Trophoblast cell (in vitro differentiated cells and primary cell): ENCODE data around the gene SRRM3.

Source experiments
- DNase-seq, 2 donors: peaks; one replicate each; pipeline ENCODE4 v3.0.0-alpha.2; 2016
- H2AFZ ChIP-seq: 2 replicates; pipeline ENCODE4 v1.6.1; 2013; ENCODE audit warnings: low read length, moderate library complexity, mild to moderate bottlenecking; ENCODE audit not compliant: insufficient read depth, poor library complexity
- H2AK5ac ChIP-seq: 2 replicates; pipeline ENCODE4 v1.6.1; 2013; ENCODE audit warnings: mild to moderate bottlenecking, low read length
- H2BK120ac ChIP-seq: 2 replicates; pipeline ENCODE4 v1.6.1; 2013; ENCODE audit warnings: low read length, mild to moderate bottlenecking, moderate library complexity; ENCODE audit not compliant: insufficient read depth, poor library complexity
- H2BK12ac ChIP-seq: 2 replicates; pipeline ENCODE4 v1.6.1; 2013; ENCODE audit warnings: mild to moderate bottlenecking, low read length, moderate library complexity
- H2BK5ac ChIP-seq: 2 replicates; pipeline ENCODE4 v1.6.1; 2013; ENCODE audit warnings: low read length, low read depth, moderate library complexity, mild to moderate bottlenecking; ENCODE audit not compliant: poor library complexity
- H3K14ac ChIP-seq: 2 replicates; pipeline ENCODE4 v1.6.1; 2013; ENCODE audit warnings: mild to moderate bottlenecking, low read length
- H3K18ac ChIP-seq: 2 replicates; pipeline ENCODE4 v1.6.1; 2013; ENCODE audit warnings: mild to moderate bottlenecking, low read length
- H3K23ac ChIP-seq: 2 replicates; pipeline ENCODE4 v1.6.1; 2013; ENCODE audit warnings: low read length
- H3K27ac ChIP-seq: 2 replicates; pipeline ENCODE4 v1.5.1; 2013; ENCODE audit warnings: low read depth, mild to moderate bottlenecking, inconsistent platforms, low read length, moderate library complexity
- H3K27me3 ChIP-seq: 2 replicates; pipeline ENCODE4 v1.6.1; 2013; ENCODE audit warnings: inconsistent platforms, mild to moderate bottlenecking, low read length, moderate library complexity; ENCODE audit not compliant: insufficient read depth
- H3K36me3 ChIP-seq, 2 experiments: 1 replicate in 1 of 2; 2 replicates in 1 of 2; pipeline ENCODE4 v1.6.1; 2013; ENCODE audit warnings: low read length in 2 of 2, mild to moderate bottlenecking in 2 of 2, moderate library complexity in 1 of 2; ENCODE audit not compliant: insufficient read depth in 2 of 2, control insufficient read depth in 1 of 2
- H3K4ac ChIP-seq: 2 replicates; pipeline ENCODE4 v1.6.1; 2013; ENCODE audit warnings: low read depth, mild to moderate bottlenecking, low read length, moderate library complexity
- H3K4me1 ChIP-seq, 2 experiments: 1 replicate in 1 of 2; 2 replicates in 1 of 2; pipeline ENCODE4 v1.6.1; 2013; ENCODE audit warnings: low read length in 2 of 2, mild to moderate bottlenecking in 2 of 2, moderate library complexity in 1 of 2; ENCODE audit not compliant: insufficient read depth in 2 of 2, control insufficient read depth in 1 of 2
- H3K4me2 ChIP-seq: 2 replicates; pipeline ENCODE4 v1.6.1; 2013; ENCODE audit warnings: inconsistent platforms, mild to moderate bottlenecking, low read length, moderate library complexity
- H3K4me3 ChIP-seq: 2 replicates; pipeline ENCODE4 v1.5.1; 2013; ENCODE audit warnings: mild to moderate bottlenecking, low read depth, low read length, inconsistent platforms
- H3K79me1 ChIP-seq: one replicate; pipeline ENCODE4 v1.6.1; 2013; ENCODE audit warnings: low read length
- H3K79me2 ChIP-seq: 2 replicates; pipeline ENCODE4 v1.6.1; 2013; ENCODE audit warnings: low read length, mild to moderate bottlenecking; ENCODE audit not compliant: control insufficient read depth, insufficient read depth, poor library complexity
- H3K9ac ChIP-seq: 2 replicates; pipeline ENCODE4 v1.6.1; 2013; ENCODE audit warnings: mild to moderate bottlenecking, low read length
- H3K9me3 ChIP-seq: 2 replicates; pipeline ENCODE4 v1.6.1; 2013; ENCODE audit warnings: low read depth, mild to moderate bottlenecking, control low read depth, inconsistent platforms, low read length; ENCODE audit not compliant: insufficient read depth
- H4K12ac ChIP-seq: 2 replicates; pipeline ENCODE4 v1.6.1; 2013; ENCODE audit warnings: low read depth, mild to moderate bottlenecking, low read length, moderate library complexity
- H4K8ac ChIP-seq: 2 replicates; pipeline ENCODE4 v1.6.1; 2013; ENCODE audit warnings: low read depth, mild to moderate bottlenecking, low read length, moderate library complexity
- H4K91ac ChIP-seq: one replicate; pipeline ENCODE4 v1.6.1; 2013; ENCODE audit warnings: low read depth, mild to moderate bottlenecking, low read length, moderate library complexity
- WGBS: extraction: QIAGEN DNeasy Blood & Tissue Kit; methylation state at CpG from one replicate; pipeline ENCODE4 v1.1.7; 2013; ENCODE audit warnings: missing lambda C conversion rate; ENCODE audit not compliant: insufficient read length, insufficient coverage; ENCODE audit errors: extremely low coverage; 5-methylcytosine and 5-hydroxymethylcytosine counted together

The SRRM3 gene

GRCh38 chr7:76318488-76319353, 117.0 kb downstream of the SRRM3 start:
- Histone ChIP-seq H2AFZ (peak overlapping the region; percentile 85), H3K27ac (peak overlapping the region; percentile 87), H3K14ac (peak overlapping the region; percentile 83), H3K23ac (no peak overlapping the region), H3K18ac (peak overlapping the region; percentile 73), H3K36me3 (peaks cover 2% of the 10 kb centered on the region in 2 experiments), H3K79me1 (peaks cover 12% of the 10 kb centered on the region), H3K9ac (peak overlapping the region; percentile 35), H2BK120ac (peak overlapping the region; percentile 52), H3K4me1 (peaks cover 8 to 9% of the 10 kb centered on the region in 2 experiments), H3K9me3 (peaks cover 3% of the 10 kb centered on the region), H3K4ac (peak overlapping the region; percentile 72), H2BK5ac (peak overlapping the region; percentile 75), H3K79me2 (peaks cover 5% of the 10 kb centered on the region), H2BK12ac (peak overlapping the region; percentile 72), H3K4me2 (peak overlapping the region; percentile 84), H3K4me3 (peak overlapping the region; percentile 75), H2AK5ac (peak overlapping the region; percentile 60), H3K27me3 (no peaks in the 10 kb centered on the region), H4K8ac (peak overlapping the region; percentile 89), H4K91ac (peak overlapping the region; percentile 91), H4K12ac (peak overlapping the region; percentile 93)
- no CpG with 5 or more reads among the region's 25 CpGs for WGBS
- peak; percentile 90 for DNase-seq

- H2BK12ac ChIP-seq, result no peak overlapping the region
- no peak overlapping the region for H2AFZ ChIP-seq
- H3K23ac ChIP-seq, result no peak overlapping the region
- H3K4me1 ChIP-seq, result no peaks in the 10 kb centered on the region
- no peak overlapping the region for H2AK5ac ChIP-seq
- no peak overlapping the region for H3K27ac ChIP-seq
- H3K4me2 ChIP-seq, result no peak overlapping the region
- H3K36me3 ChIP-seq, result peaks cover 30 to 45% of the 10 kb centered on the region in 2 experiments
- H3K9ac ChIP-seq, result no peak overlapping the region
- no peak overlapping the region for H4K91ac ChIP-seq
- no peaks in the 10 kb centered on the region for H3K79me1 ChIP-seq
- no CpG with 5 or more reads among the region's 11 CpGs for WGBS
- H4K8ac ChIP-seq, result no peak overlapping the region
- no peaks in the 10 kb centered on the region for H3K79me2 ChIP-seq
- no peak overlapping the region for H3K4me3 ChIP-seq
- H3K18ac ChIP-seq, result peak overlapping the region; percentile 47
- no peak overlapping the region for H2BK5ac ChIP-seq
- peak overlapping the region; percentile 18 for H3K4ac ChIP-seq
- H3K9me3 ChIP-seq, result no peaks in the 10 kb centered on the region
- no peak overlapping the region for H2BK120ac ChIP-seq
- no peak overlapping the region for H4K12ac ChIP-seq
- no peak for DNase-seq
- no peak overlapping the region for H3K14ac ChIP-seq
- no peaks in the 10 kb centered on the region for H3K27me3 ChIP-seq
These were observed 123.4 kb downstream of the SRRM3 start for GRCh38 chr7:76325092-76325491.

- H2AK5ac ChIP-seq, result no peak overlapping the region
- H4K91ac ChIP-seq, result no peak overlapping the region
- H3K14ac ChIP-seq, result no peak overlapping the region
- H2BK120ac ChIP-seq, result no peak overlapping the region
- no peak overlapping the region for H3K4me2 ChIP-seq
- no peaks in the 10 kb centered on the region for H3K9me3 ChIP-seq
- no peak overlapping the region for H2BK5ac ChIP-seq
- WGBS, result no CpG with 5 or more reads among the region's 5 CpGs
- H3K9ac ChIP-seq, result no peak overlapping the region
- H3K27me3 ChIP-seq, result no peaks in the 10 kb centered on the region
- H3K79me2 ChIP-seq, result no peaks in the 10 kb centered on the region
- H2AFZ ChIP-seq, result no peak overlapping the region
- no peaks in the 10 kb centered on the region for H3K79me1 ChIP-seq
- H3K18ac ChIP-seq, result no peak overlapping the region
- no peak overlapping the region for H3K27ac ChIP-seq
- no peak overlapping the region for H3K4me3 ChIP-seq
- H3K23ac ChIP-seq, result no peak overlapping the region
- peaks cover 31 to 50% of the 10 kb centered on the region in 2 experiments for H3K36me3 ChIP-seq
- DNase-seq, result no peak
- no peak overlapping the region for H2BK12ac ChIP-seq
- no peak overlapping the region for H4K8ac ChIP-seq
- no peak overlapping the region for H3K4ac ChIP-seq
- no peak overlapping the region for H4K12ac ChIP-seq
- H3K4me1 ChIP-seq, result no peaks in the 10 kb centered on the region
These were observed 124.1 kb downstream of the SRRM3 start for GRCh38 chr7:76325811-76326210.

GRCh38 chr7:76326646-76327233, 125.0 kb downstream of the SRRM3 start:
- no peaks in the 10 kb centered on the region for H3K79me1 ChIP-seq
- H3K27ac ChIP-seq, result no peak overlapping the region
- no peaks in the 10 kb centered on the region for H3K27me3 ChIP-seq
- H4K8ac ChIP-seq, result no peak overlapping the region
- H3K4me1 ChIP-seq, result no peaks in the 10 kb centered on the region
- H2BK120ac ChIP-seq, result no peak overlapping the region
- no peak overlapping the region for H3K9ac ChIP-seq
- no peak overlapping the region for H3K4ac ChIP-seq
- H3K9me3 ChIP-seq, result no peaks in the 10 kb centered on the region
- peaks cover 31 to 49% of the 10 kb centered on the region in 2 experiments for H3K36me3 ChIP-seq
- H4K12ac ChIP-seq, result no peak overlapping the region
- no peak overlapping the region for H3K23ac ChIP-seq
- no CpG with 5 or more reads among the region's 5 CpGs for WGBS
- no peak overlapping the region for H4K91ac ChIP-seq
- no peaks in the 10 kb centered on the region for H3K79me2 ChIP-seq
- no peak overlapping the region for H3K14ac ChIP-seq
- H3K4me2 ChIP-seq, result no peak overlapping the region
- no peak overlapping the region for H2AK5ac ChIP-seq
- no peak for DNase-seq
- no peak overlapping the region for H2AFZ ChIP-seq
- no peak overlapping the region for H3K4me3 ChIP-seq
- no peak overlapping the region for H3K18ac ChIP-seq
- no peak overlapping the region for H2BK12ac ChIP-seq
- no peak overlapping the region for H2BK5ac ChIP-seq
